IMR-90 (cell line): ENCODE measurements around the gene CSNK2A3. TPM values are rescaled to one million over a fixed set of nuclear protein-coding genes. Genes with fewer than 3 reads are reported as not detected.

Experiments
- ATAC-seq: fragments of 200-7000 bp; cut with Tn5 transposase; 2 replicates; pipeline ENCODE4 v1.9.1; 2020; ENCODE audit warnings: low read depth, mild to moderate bottlenecking, moderate library complexity
- BruUV-seq: library from RNA; stranded (reverse); fragments of 400-500 nt; replicated peaks from 2 replicates; lab custom pipeline; 2021; lab: Mats Ljungman, UMichigan
- CTCF ChIA-PET: fragments of 300-600 bp; formaldehyde crosslinking; extraction: SDS; loops from one replicate; lab custom pipeline; 2021; ENCODE audit warnings: antibody characterized with exemption; lab: Yijun Ruan, JAX
- POLR2A ChIA-PET: fragments of 300-600 bp; sonication (Branson Sonifier 250); formaldehyde crosslinking; loops from one replicate; lab custom pipeline; 2022; ENCODE audit warnings: antibody characterized with exemption; ENCODE audit not compliant: unreplicated experiment; lab: Charles Lee
- DNase-seq: peaks from one replicate; pipeline ENCODE4 v3.0.0; 2013
- H2AFZ ChIP-seq: replicated peaks from 2 replicates; pipeline ENCODE3; 2013; ENCODE audit warnings: low read length, mild to moderate bottlenecking; ENCODE audit not compliant: poor library complexity
- H2AK5ac ChIP-seq: 2 replicates; pipeline ENCODE4 v1.6.1; 2013; ENCODE audit warnings: low read depth, low read length, inconsistent platforms
- H2AK9ac ChIP-seq: replicated peaks from 2 replicates; pipeline ENCODE3; 2013; ENCODE audit warnings: mild to moderate bottlenecking, low read depth, low read length, moderate library complexity; ENCODE audit not compliant: poor library complexity
- H2BK120ac ChIP-seq: 2 replicates; pipeline ENCODE4 v1.6.1; 2013; ENCODE audit warnings: low read depth, low read length, inconsistent platforms
- H2BK15ac ChIP-seq: 3 replicates; pipeline ENCODE4 v1.6.1; 2013; ENCODE audit warnings: low read depth, low read length, inconsistent platforms
- H2BK20ac ChIP-seq: 2 replicates; pipeline ENCODE4 v1.6.1; 2013; ENCODE audit warnings: low read depth, mild to moderate bottlenecking, inconsistent platforms, low read length, moderate library complexity
- H2BK5ac ChIP-seq: 2 replicates; pipeline ENCODE4 v1.6.1; 2013; ENCODE audit warnings: mild to moderate bottlenecking, low read depth, low read length, inconsistent platforms; ENCODE audit not compliant: poor library complexity, severe bottlenecking
- H3K14ac ChIP-seq: replicated peaks from 2 replicates; pipeline ENCODE4 v1.6.1; 2013; ENCODE audit warnings: low read depth, low read length, inconsistent platforms
- H3K18ac ChIP-seq: 2 replicates; pipeline ENCODE4 v1.6.1; 2013; ENCODE audit warnings: low read depth, low read length, control low read depth
- H3K23ac ChIP-seq: 2 replicates; pipeline ENCODE4 v1.6.1; 2013; ENCODE audit warnings: low read depth, low read length, inconsistent platforms
- H3K27ac ChIP-seq: 2 replicates; pipeline ENCODE4 v1.5.1; 2013; ENCODE audit warnings: mild to moderate bottlenecking, control low read depth, low read length; ENCODE audit not compliant: insufficient read depth
- H3K27me3 ChIP-seq: 2 replicates; pipeline ENCODE4 v1.6.1; 2013; ENCODE audit warnings: low read length; ENCODE audit not compliant: control insufficient read depth, insufficient read depth
- H3K36me3 ChIP-seq: 2 replicates; pipeline ENCODE4 v1.6.1; 2013; ENCODE audit warnings: low read length, mixed read lengths; ENCODE audit not compliant: control insufficient read depth, insufficient read depth
- H3K4ac ChIP-seq: 2 replicates; pipeline ENCODE4 v1.6.1; 2013; ENCODE audit warnings: low read depth, low read length, inconsistent platforms
- H3K4me1 ChIP-seq: 2 replicates; pipeline ENCODE4 v1.6.1; 2013; ENCODE audit warnings: low read length, mixed read lengths; ENCODE audit not compliant: control insufficient read depth, insufficient read depth
- H3K4me2 ChIP-seq: 2 replicates; pipeline ENCODE4 v1.6.1; 2013; ENCODE audit warnings: low read depth, mild to moderate bottlenecking, control low read depth, low read length, moderate library complexity
- H3K4me3 ChIP-seq: 2 replicates; pipeline ENCODE4 v1.5.1; 2013; ENCODE audit warnings: low read depth, mild to moderate bottlenecking, control low read depth, low read length, moderate library complexity; ENCODE audit not compliant: insufficient read depth
- H3K56ac ChIP-seq: 2 replicates; pipeline ENCODE4 v1.6.1; 2013; ENCODE audit warnings: low read length, inconsistent platforms; ENCODE audit not compliant: insufficient read depth; ENCODE audit errors: extremely low read depth
- H3K79me1 ChIP-seq, 2 experiments: 2 replicates each; pipeline ENCODE4 v1.6.1; 2013; ENCODE audit warnings: low read length in 2 of 2, inconsistent platforms in 1 of 2, low read depth in 1 of 2
- H3K9ac ChIP-seq: 2 replicates; pipeline ENCODE4 v1.6.1; 2013; ENCODE audit warnings: low read depth, low read length, control low read depth
- H3K9me1 ChIP-seq: 2 replicates; pipeline ENCODE4 v1.6.1; 2013; ENCODE audit warnings: low read length, inconsistent platforms; ENCODE audit not compliant: insufficient read depth
- H3K9me3 ChIP-seq: 2 replicates; pipeline ENCODE4 v1.6.1; 2013; ENCODE audit warnings: low read length; ENCODE audit not compliant: control insufficient read depth, insufficient read depth
- H4K20me1 ChIP-seq: 2 replicates; pipeline ENCODE4 v1.6.1; 2013; ENCODE audit warnings: low read length, inconsistent platforms; ENCODE audit not compliant: insufficient read depth
- H4K5ac ChIP-seq: 2 replicates; pipeline ENCODE4 v1.6.1; 2013; ENCODE audit warnings: mild to moderate bottlenecking, low read depth, low read length, control low read depth
- H4K8ac ChIP-seq, 2 experiments: 2 replicates each; pipeline ENCODE4 v1.6.1; 2013; ENCODE audit warnings: low read depth in 2 of 2, low read length in 2 of 2, control low read depth in 1 of 2, inconsistent platforms in 1 of 2
- H4K91ac ChIP-seq: 2 replicates; pipeline ENCODE4 v1.6.1; 2013; ENCODE audit warnings: low read depth, low read length, inconsistent platforms; ENCODE audit not compliant: insufficient read depth
- BHLHE40 ChIP-seq: fragments of 150-350 bp; IDR thresholded peaks from 2 replicates; pipeline ENCODE4 v1.6.1; 2016; ENCODE audit warnings: mild to moderate bottlenecking, low read depth, low read length
- RFX5 ChIP-seq: IDR thresholded peaks from 2 replicates; pipeline ENCODE4 v1.8.0; 2012; ENCODE audit warnings: low read depth, mild to moderate bottlenecking, low read length, moderate library complexity
- WGBS, 2 experiments: methylation state at CpG; one replicate each; pipeline versions ENCODE4 v1.1.5 to v1.1.7; 2013; ENCODE audit warnings: missing lambda C conversion rate in 2 of 2; ENCODE audit not compliant: insufficient read length in 1 of 2; ENCODE audit errors: extremely low coverage in 2 of 2; 5-methylcytosine and 5-hydroxymethylcytosine counted together
- dilution Hi-C: fragments of 300-500 bp; cut with HindIII; formaldehyde crosslinking; loops from one replicate; pipeline ENCODE4 v1.14.3; 2018; ENCODE audit warnings: low sequenced_read_pairs; ENCODE audit not compliant: unreplicated experiment
- in situ Hi-C: fragments of 300-500 bp; cut with MboI; formaldehyde crosslinking; loops from 3 replicates; pipeline ENCODE4 v1.14.3; 2019; ENCODE audit warnings: low sequenced_read_pairs, inconsistent platforms, mixed read lengths
- intact Hi-C: fragments of 100-400 bp; cut with micrococcal nuclease; formaldehyde crosslinking; loops from 2 replicates; pipeline ENCODE4 v1.10.0; 2022
- polyA plus RNA-seq, 3 experiments: library from polyadenylated mRNA; depleted of rRNA; stranded (reverse); fragments of >200 nt; gene quantifications; 2 replicates each; pipeline ENCODE4 v1.2.3, GENCODE V29; 2012; ENCODE audit warnings: low replicate concordance in 1 of 3
- total RNA-seq: library from RNA; depleted of rRNA; stranded (reverse); fragments of >200 nt; gene quantifications from 2 replicates; pipeline ENCODE4 v1.2.3, GENCODE V29; 2012

Gene CSNK2A3
- total and polyA plus RNA-seq, 2 of the 4 experiments (the other 2 are of a cell fraction) = 1.2 to 3.2 TPM

DNA sequence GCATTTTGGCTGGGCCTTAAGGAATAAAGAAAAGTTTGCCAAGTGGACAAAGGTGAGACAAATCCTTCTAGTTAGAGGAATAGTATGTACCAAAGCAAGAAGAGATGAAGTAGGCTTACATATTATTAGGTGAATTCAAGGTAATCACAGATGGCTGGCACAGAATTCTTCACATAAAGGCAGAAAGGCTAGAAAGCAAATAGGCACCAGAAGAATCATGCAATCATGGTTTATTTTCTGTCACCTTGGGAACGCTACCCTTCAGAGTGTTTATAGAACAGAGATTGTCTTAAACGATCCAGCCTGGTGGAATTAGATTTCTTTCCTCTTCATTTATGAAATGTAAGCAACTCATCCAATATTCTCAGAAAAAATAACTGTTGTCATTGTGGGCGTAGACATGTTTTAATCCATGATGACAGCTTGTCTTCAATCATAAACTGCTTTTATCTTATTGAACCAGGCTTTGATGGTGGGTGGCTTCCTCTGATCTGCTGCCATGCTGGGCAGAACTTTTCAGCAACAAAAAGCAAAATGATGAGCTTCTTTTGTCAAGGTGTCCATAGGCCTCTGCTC, 49.0 kb upstream of the CSNK2A3 start:
- in situ Hi-C loops = no loop called here
- Histone ChIP-seq H4K20me1 (no peaks in the 10 kb centered on the region), H3K23ac (no peak overlapping the region), H3K4me2 (no peak overlapping the region), H3K4me3 (no peak overlapping the region), H3K36me3 (no peaks in the 10 kb centered on the region), H3K14ac (no peak overlapping the region), H2BK120ac (no peak overlapping the region), H3K18ac (no peak overlapping the region), H4K91ac (no peak overlapping the region), H3K27ac (no peak overlapping the region), H3K9ac (no peak overlapping the region), H3K56ac (no peak overlapping the region), H4K8ac (no peak overlapping the region), H3K9me3 (no peaks in the 10 kb centered on the region), H2AK9ac (no peak overlapping the region), H2AK5ac (no peak overlapping the region), H3K79me1 (no peaks in the 10 kb centered on the region), H2BK15ac (no peak overlapping the region), H4K5ac (no peak overlapping the region), H2BK5ac (no peak overlapping the region), H2BK20ac (no peak overlapping the region), H2AFZ (no peak overlapping the region), H3K4me1 (peaks cover 4% of the 10 kb centered on the region; the same call in 1 of the 2 replicates), H3K4ac (no peak overlapping the region), H3K27me3 (peaks cover 5% of the 10 kb centered on the region; the same call in 1 of the 2 replicates), H3K9me1 (no peaks in the 10 kb centered on the region; the same call in 1 of the 2 replicates)
- intact Hi-C loops = loop anchor here (10.0 kb wide), 1 partner anchor 223 kb away; the partner anchor contains the start of gene GALNT18
- ChIA-PET CTCF (no interaction called here), POLR2A (no interaction called here)
- DNase-seq (no peak), ATAC-seq (no peak; the same call in 1 of the 2 replicates)
- BruUV-seq = no TSS peak
- TF ChIP-seq BHLHE40 = no peak
- no peak for TF ChIP-seq RFX5
- no CpG with 5 or more reads among the region's 3 CpGs for WGBS, 2 experiments
- dilution Hi-C loops = no loop called here
